Mammary microvascular endothelial cell (primary cell): Measurements from ENCODE around the gene CAP2. TPM values are rescaled to one million over a fixed set of nuclear protein-coding genes. Genes with fewer than 3 reads are reported as not detected.

Source experiments
- total RNA-seq: library from RNA; depleted of rRNA; stranded (reverse); fragments of >200 nt; gene quantifications from 2 replicates; pipeline ENCODE4 v1.2.3, GENCODE V29; 2015

CAP2 gene
- 1.8 and 1.9 TPM in 2 replicates for total RNA-seq

DNA sequence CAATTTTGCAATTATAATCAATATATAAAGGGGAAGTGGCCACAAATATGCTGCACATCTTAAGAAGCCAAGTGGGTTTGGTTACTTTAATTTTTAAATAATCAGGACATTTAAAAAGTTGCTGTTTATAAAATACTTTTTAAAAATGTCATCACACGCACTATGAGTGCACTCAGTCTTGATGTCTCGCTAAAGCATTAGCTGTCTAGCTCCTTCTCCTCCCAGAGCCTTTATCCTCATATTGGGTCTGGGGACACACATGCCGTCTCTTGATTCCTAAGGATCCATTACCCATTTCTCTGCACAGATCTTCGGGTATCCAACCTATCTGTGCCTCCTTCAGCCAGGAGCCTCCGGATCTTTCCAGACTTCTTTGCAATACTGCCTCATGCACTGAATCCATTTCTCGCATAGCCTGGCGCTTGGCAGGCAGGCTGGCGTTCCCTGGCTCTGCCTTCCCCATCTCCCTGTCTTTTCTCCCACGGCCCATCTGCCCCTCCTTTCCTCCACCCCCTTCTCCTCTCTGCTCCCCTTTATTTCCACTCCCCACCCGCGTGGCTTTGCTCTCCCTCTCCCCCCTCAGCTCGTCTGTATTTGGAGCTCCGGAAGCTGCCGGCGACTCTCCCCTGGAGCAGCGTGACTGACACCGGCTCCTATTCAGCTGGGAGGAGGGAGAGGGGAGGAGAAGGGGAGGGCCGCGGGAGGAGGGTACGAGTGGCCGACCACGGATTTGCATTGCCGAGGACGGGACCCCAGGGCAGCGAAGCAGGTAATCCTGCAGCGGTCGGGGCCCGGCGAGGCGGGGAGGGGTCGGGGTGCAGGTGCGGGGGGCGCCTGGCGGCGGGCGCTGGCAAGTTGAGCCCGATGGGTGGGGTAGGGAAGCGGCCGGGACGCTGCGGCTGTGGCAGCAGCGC lies at the start of gene CAP2:
TSS of gene CAP2 (plus strand) at position 618 of the 914 bp plus-strand sequence. CDS start 27,961 bp downstream, outside the sequence.

DNA sequence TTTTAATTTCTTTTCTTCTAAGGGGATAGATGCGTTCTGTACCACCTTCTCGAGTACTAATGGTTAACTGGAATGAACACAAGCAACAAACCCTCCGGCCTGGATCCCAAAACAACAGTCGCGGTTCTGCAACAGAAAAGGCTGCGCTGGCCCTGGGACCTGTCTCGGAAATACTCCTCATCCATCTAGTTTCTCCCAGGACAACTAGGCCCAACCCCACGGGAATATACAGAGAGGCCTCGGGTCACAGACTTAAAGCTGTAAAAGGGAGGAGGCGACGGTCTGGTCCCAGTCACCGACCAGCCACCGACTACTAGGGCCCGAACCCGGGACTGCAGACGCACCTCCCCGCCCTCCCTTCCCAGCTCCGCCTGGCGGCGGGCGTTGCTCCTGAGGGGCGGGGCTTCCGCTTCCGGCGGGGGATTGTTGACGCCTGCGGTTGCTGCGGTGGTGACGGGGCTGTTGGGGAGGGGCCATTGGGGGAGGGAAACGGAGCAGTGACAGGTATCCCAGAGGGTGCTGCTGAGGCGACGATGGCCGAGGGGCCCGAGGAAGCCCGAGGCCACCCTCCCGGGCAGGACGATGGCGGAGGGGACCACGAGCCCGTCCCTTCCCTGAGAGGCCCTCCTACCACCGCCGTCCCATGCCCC lies 206.6 kb downstream of the CAP2 start, which contains the start of gene FAM8A1:
TSS of gene FAM8A1 (plus strand) at position 426 of the 650 bp plus-strand sequence. CDS start at position 534, 108 bp downstream.

Other genes with a start within 250 kb of the CAP2 start
- 2.7 and 4.4 TPM in 2 replicates for gene RBM24, start 112.2 kb upstream of the CAP2 start, total RNA-seq
- gene FAM8A1, start 206.7 kb downstream of the CAP2 start, total RNA-seq = 9.5 and 9.6 TPM in 2 replicates